HEK293T (cell line): ENCODE results near the gene TRAF3.

Experiments
- ARNT ChIP-seq: fragments of 450-650 bp; IDR thresholded peaks from 2 replicates; pipeline ENCODE4 v1.6.1; 2017; ENCODE audit warnings: mild to moderate bottlenecking
- BHLHE40 ChIP-seq: fragments of 450-650 bp; IDR thresholded peaks from 2 replicates; pipeline ENCODE4 v1.6.1; 2016; ENCODE audit warnings: mild to moderate bottlenecking, moderate library complexity, borderline replicate concordance
- ELF4 ChIP-seq: fragments of 450-650 bp; IDR thresholded peaks from 2 replicates; pipeline ENCODE4 v1.6.1; 2017; ENCODE audit warnings: antibody characterized with exemption
- FOXA1 ChIP-seq: fragments of 450-650 bp; IDR thresholded peaks from 2 replicates; pipeline ENCODE4 v1.6.1; 2016; ENCODE audit warnings: mild to moderate bottlenecking
- FOXM1 ChIP-seq: fragments of 450-650 bp; IDR thresholded peaks from 2 replicates; pipeline ENCODE4 v1.6.1; 2017; ENCODE audit warnings: mild to moderate bottlenecking, borderline replicate concordance
- HDGF ChIP-seq: fragments of 450-650 bp; IDR thresholded peaks from 2 replicates; pipeline ENCODE4 v1.6.1; 2017; ENCODE audit warnings: antibody characterized with exemption, borderline replicate concordance
- L3MBTL2 ChIP-seq: fragments of 450-650 bp; conservative IDR thresholded peaks from 2 replicates; pipeline ENCODE4 v1.6.1; 2016; ENCODE audit warnings: mild to moderate bottlenecking
- LEF1 ChIP-seq: fragments of 450-650 bp; IDR thresholded peaks from 2 replicates; pipeline ENCODE4 v1.6.1; 2017; ENCODE audit warnings: mild to moderate bottlenecking, borderline replicate concordance
- SP1 ChIP-seq: fragments of 450-650 bp; IDR thresholded peaks from 2 replicates; pipeline ENCODE4 v1.6.1; 2017
- SUZ12 ChIP-seq: fragments of 450-650 bp; IDR thresholded peaks from 2 replicates; pipeline ENCODE4 v1.6.1; 2016; ENCODE audit warnings: mild to moderate bottlenecking
- TARDBP ChIP-seq: fragments of 450-650 bp; IDR thresholded peaks from 2 replicates; pipeline ENCODE4 v1.6.1; 2016

DNA sequence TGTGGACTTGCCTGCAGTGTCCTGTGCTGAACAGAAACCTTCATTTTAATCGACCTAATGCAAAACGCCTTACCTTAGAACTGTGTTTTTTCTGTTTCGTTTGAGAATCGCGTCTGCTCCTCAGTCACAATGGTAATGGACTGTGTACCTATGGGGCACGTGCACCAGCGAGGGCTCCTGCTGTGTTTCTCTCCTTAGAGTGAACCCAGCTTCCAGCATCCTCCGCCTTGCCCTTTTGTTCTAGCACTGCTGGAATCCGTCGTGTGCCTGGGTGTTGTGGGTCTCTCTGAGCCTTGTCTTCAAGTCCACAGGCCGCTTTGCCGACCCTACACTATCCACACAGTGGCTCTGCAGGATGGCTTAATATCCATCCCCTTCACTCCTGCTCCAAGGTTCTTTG, 148.9 kb downstream of the TRAF3 start:
- TF ChIP-seq SP1 (no peak), SUZ12 (no peak), ARNT (no peak), FOXM1 (no peak), FOXA1 (no peak), TARDBP (no peak), BHLHE40 (no peak), HDGF (no peak), LEF1 (no peak), L3MBTL2 (no peak), ELF4 (no peak)
